ENCODE measurements around the gene CGB7. TPM values are rescaled to one million over a fixed set of nuclear protein-coding genes. Genes with fewer than 3 reads are reported as not detected.

Gene CGB7
- total and polyA plus RNA-seq, 10 of the 15 experiments (the other 5 are each of a cell fraction or from before 2014, with no cell fraction given), result 0.06 TPM; not detected in 9

DNA sequence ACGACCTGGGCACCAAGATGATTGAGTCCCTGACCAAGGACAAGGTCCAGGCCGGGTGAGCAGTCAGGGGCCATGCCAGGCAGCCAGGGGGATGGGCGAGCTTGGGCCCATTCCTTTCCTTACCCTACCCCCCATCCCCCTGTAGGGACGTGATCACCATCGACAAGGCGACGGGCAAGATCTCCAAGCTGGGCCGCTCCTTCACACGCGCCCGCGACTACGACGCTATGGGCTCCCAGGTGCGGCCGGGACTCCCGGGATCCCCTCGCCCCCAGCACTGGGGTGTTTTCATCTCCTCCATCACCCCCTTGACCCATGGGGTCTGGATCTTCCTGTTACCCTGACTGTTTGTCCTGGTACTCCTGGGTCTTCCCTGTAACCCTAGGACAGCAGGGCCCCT is 47.7 kb downstream of the CGB7 start (continued):
- no peak for TF ChIP-seq ZNF207 (IDR thresholded peaks at IDR 0.05; ENCODE audit: borderline replicate concordance)

DNA sequence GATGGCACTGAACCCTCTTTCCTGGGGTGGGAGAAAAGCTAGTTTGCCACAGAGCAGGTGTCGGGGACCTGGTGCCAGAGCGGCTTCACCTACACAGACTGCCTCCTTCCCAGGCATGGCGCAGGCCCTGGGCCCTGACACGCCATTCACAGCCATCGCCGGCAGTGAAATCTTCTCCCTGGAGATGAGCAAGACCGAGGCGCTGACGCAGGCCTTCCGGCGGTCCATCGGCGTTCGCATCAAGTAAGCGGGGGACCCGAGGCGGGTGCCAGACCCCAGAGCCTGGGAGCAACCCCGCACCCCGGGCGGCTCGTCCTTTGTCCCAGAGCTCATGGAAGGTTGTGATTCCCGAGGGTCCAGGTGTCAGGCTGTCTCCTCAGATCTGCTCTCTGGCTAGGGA is 50.6 kb downstream of the CGB7 start:
- intact Hi-C loops (cut with micrococcal nuclease; ENCODE audit: unreplicated experiment), result no loop called here
- FAIRE-seq (no peak), DNase-seq (ENCODE audit: low read depth, low spot score) (no peak), ATAC-seq (no peak)
- Histone ChIP-seq H3K4me2 (ENCODE audit: control insufficient read depth, insufficient read depth) (no peak overlapping the region), H3K4me1 (ENCODE audit: control insufficient read depth, insufficient read depth, low read length) (no peaks in the 10 kb centered on the region), H3K79me2 (ENCODE audit: control insufficient read depth, insufficient read depth, low read length) (no peaks in the 10 kb centered on the region), H3K4me3 (no peak overlapping the region), H2AFZ (ENCODE audit: control insufficient read depth, low read depth, low read length) (no peak overlapping the region), H4K20me1 (ENCODE audit: control insufficient read depth, insufficient read depth) (no peaks in the 10 kb centered on the region), H3K9me3 (replicated peaks; ENCODE audit: control insufficient read depth, insufficient read depth, low read length) (no peaks in the 10 kb centered on the region), H3K36me3 (ENCODE audit: control insufficient read depth in 2 of 2, insufficient read depth in 2 of 2, low read length in 1 of 2) (peaks cover 21 to 28% of the 10 kb centered on the region in 2 experiments), H3K27me3 (replicated peaks in 1 of 2; ENCODE audit: control insufficient read depth in 2 of 2, insufficient read depth in 2 of 2, low read length in 1 of 2) (no peaks in the 10 kb centered on the region), H3K9ac (ENCODE audit: control insufficient read depth, insufficient read depth, low read length) (no peak overlapping the region), H3K27ac (ENCODE audit: control insufficient read depth, insufficient read depth) (no peak overlapping the region)
- RAD21 ChIA-PET (ENCODE audit: unreplicated experiment), result no interaction called here
- POLR2A ChIA-PET, result interaction anchor here (1.0 kb wide), 1 partner anchor 13 kb away, joined by 3 read pairs; the partner anchor contains the start of genes GYS1 and RUVBL2
- no TSS peak for BruUV-seq (replicated peaks)
- 96% methylated on average over 22 of the region's 22 CpGs for WGBS (ENCODE audit: insufficient coverage, insufficient replicate concordance, low lambda C conversion rate, missing lambda C conversion rate)
- CTCF ChIA-PET, result interaction anchor here (3.2 kb wide), 1 partner anchor 8 kb away, joined by 16 read pairs; no protein-coding TSS in a partner anchor
- SMC1A ChIA-PET (ENCODE audit: uncharacterized antibody, unreplicated experiment), result no interaction called here
- in situ Hi-C loops (cut with MboI), result no loop called here
- TF ChIP-seq SUZ12 (IDR thresholded peaks at IDR 0.05; ENCODE audit: unreplicated experiment) (no peak), RCOR1 (conservative IDR thresholded peaks at IDR 0.05; ENCODE audit: low read depth, low read length) (no peak), ZNF217 (IDR thresholded peaks at IDR 0.05) (no peak), NFXL1 (IDR thresholded peaks at IDR 0.05; ENCODE audit: borderline replicate concordance) (no peak), YY1 (IDR thresholded peaks at IDR 0.05; ENCODE audit: low read depth, low read length) (no peak), SIN3A (IDR thresholded peaks at IDR 0.05; ENCODE audit: low read depth, low read length) (no peak), NR2C1 (IDR thresholded peaks at IDR 0.05) (no peak), TCF3 (IDR thresholded peaks at IDR 0.05; ENCODE audit: borderline replicate concordance, insufficient read depth, low read depth, low read length) (peak; percentile 72; the same call in 1 of the 2 replicates), FOXM1 (IDR thresholded peaks at IDR 0.05; ENCODE audit: low read depth, low read length) (no peak)
- TF ChIP-seq, protein P1, sequence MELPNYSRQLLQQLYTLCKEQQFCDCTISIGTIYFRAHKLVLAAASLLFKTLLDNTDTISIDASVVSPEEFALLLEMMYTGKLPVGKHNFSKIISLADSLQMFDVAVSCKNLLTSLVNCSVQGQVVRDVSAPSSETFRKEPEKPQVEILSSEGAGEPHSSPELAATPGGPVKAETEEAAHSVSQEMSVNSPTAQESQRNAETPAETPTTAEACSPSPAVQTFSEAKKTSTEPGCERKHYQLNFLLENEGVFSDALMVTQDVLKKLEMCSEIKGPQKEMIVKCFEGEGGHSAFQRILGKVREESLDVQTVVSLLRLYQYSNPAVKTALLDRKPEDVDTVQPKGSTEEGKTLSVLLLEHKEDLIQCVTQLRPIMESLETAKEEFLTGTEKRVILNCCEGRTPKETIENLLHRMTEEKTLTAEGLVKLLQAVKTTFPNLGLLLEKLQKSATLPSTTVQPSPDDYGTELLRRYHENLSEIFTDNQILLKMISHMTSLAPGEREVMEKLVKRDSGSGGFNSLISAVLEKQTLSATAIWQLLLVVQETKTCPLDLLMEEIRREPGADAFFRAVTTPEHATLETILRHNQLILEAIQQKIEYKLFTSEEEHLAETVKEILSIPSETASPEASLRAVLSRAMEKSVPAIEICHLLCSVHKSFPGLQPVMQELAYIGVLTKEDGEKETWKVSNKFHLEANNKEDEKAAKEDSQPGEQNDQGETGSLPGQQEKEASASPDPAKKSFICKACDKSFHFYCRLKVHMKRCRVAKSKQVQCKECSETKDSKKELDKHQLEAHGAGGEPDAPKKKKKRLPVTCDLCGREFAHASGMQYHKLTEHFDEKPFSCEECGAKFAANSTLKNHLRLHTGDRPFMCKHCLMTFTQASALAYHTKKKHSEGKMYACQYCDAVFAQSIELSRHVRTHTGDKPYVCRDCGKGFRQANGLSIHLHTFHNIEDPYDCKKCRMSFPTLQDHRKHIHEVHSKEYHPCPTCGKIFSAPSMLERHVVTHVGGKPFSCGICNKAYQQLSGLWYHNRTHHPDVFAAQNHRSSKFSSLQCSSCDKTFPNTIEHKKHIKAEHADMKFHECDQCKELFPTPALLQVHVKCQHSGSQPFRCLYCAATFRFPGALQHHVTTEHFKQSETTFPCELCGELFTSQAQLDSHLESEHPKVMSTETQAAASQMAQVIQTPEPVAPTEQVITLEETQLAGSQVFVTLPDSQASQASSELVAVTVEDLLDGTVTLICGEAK (IDR thresholded peaks at IDR 0.05; ENCODE audit: borderline replicate concordance), result no peak
- TF ChIP-seq, protein P2, sequence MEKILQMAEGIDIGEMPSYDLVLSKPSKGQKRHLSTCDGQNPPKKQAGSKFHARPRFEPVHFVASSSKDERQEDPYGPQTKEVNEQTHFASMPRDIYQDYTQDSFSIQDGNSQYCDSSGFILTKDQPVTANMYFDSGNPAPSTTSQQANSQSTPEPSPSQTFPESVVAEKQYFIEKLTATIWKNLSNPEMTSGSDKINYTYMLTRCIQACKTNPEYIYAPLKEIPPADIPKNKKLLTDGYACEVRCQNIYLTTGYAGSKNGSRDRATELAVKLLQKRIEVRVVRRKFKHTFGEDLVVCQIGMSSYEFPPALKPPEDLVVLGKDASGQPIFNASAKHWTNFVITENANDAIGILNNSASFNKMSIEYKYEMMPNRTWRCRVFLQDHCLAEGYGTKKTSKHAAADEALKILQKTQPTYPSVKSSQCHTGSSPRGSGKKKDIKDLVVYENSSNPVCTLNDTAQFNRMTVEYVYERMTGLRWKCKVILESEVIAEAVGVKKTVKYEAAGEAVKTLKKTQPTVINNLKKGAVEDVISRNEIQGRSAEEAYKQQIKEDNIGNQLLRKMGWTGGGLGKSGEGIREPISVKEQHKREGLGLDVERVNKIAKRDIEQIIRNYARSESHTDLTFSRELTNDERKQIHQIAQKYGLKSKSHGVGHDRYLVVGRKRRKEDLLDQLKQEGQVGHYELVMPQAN (conservative IDR thresholded peaks at IDR 0.05), result no peak
- TF ChIP-seq, protein P3, sequence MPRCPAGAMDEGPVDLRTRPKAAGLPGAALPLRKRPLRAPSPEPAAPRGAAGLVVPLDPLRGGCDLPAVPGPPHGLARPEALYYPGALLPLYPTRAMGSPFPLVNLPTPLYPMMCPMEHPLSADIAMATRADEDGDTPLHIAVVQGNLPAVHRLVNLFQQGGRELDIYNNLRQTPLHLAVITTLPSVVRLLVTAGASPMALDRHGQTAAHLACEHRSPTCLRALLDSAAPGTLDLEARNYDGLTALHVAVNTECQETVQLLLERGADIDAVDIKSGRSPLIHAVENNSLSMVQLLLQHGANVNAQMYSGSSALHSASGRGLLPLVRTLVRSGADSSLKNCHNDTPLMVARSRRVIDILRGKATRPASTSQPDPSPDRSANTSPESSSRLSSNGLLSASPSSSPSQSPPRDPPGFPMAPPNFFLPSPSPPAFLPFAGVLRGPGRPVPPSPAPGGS (IDR thresholded peaks at IDR 0.05; ENCODE audit: borderline replicate concordance, insufficient read depth, low read depth, low read length, poor library complexity, severe bottlenecking), result peak; percentile 92
- TF ChIP-seq, protein P4, sequence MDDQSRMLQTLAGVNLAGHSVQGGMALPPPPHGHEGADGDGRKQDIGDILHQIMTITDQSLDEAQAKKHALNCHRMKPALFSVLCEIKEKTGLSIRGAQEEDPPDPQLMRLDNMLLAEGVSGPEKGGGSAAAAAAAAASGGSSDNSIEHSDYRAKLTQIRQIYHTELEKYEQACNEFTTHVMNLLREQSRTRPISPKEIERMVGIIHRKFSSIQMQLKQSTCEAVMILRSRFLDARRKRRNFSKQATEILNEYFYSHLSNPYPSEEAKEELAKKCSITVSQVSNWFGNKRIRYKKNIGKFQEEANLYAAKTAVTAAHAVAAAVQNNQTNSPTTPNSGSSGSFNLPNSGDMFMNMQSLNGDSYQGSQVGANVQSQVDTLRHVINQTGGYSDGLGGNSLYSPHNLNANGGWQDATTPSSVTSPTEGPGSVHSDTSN (IDR thresholded peaks at IDR 0.05; ENCODE audit: insufficient replicate concordance, low read depth, low read length), result peak; percentile 48

Measured in GM12878 (cell line).